Activated CD4-positive, alpha-beta T cell treated with anti-CD3 and anti-CD28 coated beads, Interleukin-2, Interleukin-4, amounts not matched to agents 100 ng/mL and 50 ng/mL, durations not matched to agents 16 hours and 8 hours (primary cell): ENCODE measurements around the gene MSH5.
"Not testable (repeated sequence)": the region's sequence is repeated elsewhere in the genome, so short reads cannot be mapped to it uniquely, and the experiment has no call there.

Source experiments
- DNase-seq: peaks from one replicate; pipeline ENCODE4 v3.0.0-alpha.2; 2020; ENCODE audit warnings: low spot score

MSH5 gene

GRCh38 chr6:31778999-31779885 is 39.4 kb downstream of the MSH5 start:
- DNase-seq: no peak

DNA sequence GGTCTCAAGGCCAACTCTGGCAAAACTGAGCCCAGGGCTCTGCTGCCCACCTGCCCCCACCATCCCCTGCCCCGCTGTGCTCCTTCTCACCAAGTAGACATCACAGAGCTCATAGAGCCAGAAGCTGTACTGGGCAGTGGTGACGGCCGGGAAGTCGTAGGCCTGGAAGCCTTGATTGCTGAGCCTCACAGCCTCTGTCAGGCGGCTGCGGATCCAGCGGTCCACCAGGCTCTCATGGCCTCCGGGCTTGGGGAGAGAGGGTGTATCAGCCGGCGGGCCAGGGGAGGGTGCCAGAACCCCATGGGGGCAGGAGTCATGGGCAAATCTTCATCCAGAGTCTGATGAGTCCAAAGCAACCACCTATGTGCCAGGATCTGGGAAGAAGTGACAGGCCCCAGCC is 40.1 kb downstream of the MSH5 start:
- DNase-seq: no peak

- no peak for DNase-seq
These were observed 40.9 kb downstream of the MSH5 start for GRCh38 chr6:31780507-31781243.

DNA sequence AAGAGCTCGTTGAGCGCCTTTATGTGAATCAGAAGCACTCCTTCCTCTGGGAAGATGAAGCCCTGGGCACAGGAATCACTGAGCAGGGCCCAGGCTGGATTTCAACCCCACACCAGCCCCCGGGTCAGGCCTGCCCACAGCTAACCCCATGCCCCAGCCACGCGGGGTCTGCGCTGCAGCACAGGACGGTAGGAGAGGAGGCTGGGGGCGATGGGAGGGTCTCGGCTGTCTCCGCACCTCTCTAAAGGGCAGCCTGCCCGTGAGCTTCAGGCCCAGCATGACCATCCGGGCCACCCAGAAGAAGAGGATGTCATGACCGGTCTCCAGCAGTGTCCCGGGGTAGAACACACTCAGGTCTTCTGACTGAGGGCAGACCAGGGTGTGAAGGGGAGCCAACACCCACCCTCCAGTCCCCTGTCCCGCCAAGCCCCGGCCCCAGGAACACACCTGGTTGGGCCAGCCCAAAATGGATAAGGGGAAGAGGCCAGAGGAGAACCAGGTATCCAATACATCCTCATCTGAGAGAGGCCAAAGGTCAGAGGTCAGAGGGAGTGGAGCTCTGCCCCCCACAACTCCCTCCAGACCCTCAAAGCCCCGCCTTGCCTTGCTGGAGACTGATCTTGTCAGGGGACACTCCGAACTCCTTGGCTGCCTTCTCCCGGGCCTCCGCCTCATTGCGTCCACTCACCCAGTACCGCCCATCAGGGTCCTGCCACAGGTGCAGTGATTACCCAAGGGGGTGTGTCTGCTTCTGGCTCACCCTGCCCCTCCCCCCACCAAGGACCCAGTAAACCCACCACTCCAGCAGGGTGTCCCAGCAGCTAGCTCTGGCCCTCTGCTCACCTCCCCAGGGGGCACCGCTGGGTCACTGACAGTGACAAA is 41.7 kb downstream of the MSH5 start:
- no peak for DNase-seq

DNA sequence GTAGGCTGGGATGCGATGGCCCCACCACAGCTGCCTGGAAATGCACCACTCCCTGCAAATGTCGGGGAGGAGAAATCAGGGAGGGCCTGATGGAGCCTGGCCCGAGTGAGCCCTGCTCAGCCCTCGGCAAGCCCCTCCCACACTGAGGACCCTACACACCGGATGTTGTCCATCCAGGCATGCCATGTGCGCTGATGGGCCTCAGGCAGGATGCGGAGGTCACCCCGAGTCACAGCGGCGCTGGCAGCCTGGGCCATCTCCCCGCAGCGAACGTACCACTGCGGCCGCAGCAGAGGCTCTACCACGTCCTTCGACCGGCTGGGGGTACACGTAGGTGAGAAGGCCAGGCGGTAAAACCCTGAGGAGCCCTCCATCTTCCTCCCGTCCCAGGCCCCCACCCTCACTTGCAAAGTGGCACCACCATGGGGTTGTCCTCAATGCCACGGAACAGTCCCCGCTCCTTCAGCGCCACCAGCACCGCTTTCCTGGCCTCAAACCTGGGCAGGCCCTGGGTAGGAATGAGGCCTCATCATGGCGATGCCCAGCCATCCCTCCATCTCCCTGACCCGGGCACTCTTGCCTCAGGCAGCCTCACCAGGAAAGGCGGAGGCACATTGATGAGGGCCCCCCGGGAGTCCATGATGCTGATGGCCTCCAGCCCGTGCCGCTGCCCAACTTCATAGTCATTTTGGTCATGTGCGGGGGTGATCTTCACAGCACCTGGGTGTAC is 42.5 kb downstream of the MSH5 start:
- DNase-seq: no peak

GRCh38 chr6:31784098-31784925 is 44.5 kb downstream of the MSH5 start:
- DNase-seq: no peak

GRCh38 chr6:31785475-31785874 is 45.7 kb downstream of the MSH5 start:
- no peak for DNase-seq

DNA sequence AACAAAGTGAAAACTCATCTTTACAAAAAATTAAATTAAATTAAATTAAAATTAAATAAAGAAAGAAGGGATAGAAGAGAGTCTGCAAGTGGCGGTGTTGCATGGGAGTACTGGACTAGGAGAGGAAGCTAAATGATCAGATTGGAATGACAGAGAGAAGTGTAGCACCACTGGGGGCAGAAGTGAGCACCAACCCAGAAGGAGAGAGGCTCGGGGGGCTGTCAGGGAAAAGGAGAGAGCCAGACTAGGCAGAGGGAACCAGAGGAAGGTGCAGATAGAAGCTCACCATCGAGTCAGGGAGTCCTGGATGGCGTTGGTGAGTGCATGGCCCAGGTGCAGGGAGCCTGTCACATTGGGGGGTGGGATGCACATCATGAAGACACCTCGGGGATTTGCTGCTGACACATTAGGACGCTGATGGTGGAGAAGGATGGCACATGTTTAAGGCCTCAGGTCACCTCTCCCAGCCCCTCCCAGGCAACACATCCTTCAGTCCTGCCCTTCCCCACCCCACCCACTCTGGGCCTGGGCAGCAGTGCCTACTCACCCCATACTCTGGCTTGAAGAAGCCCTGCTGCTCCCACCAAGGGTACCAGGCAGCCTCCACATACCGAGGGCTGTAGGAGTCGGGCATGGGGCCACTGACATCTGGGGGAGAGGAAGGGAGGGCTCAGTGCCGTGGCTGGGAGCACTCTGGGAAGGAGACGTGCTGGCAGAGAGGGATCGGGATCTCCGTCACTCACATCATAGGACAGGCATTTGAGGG is 51.7 kb downstream of the MSH5 start:
- peak; percentile 49 for DNase-seq

DNA sequence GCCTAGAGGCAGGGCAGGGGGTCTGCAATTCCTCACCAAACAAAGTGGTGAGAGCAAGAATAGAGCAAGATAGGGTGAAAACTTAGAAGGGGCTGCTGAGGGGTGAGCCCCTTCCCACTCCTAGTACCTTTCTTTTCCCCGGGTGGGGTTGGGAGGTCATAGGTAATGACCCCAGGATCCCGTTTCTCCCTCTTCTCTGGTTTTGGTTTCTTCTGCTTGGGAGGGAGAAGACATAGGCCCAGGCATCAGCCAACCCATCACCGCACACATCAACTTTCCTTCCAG is 52.2 kb downstream of the MSH5 start:
- no peak for DNase-seq

DNA sequence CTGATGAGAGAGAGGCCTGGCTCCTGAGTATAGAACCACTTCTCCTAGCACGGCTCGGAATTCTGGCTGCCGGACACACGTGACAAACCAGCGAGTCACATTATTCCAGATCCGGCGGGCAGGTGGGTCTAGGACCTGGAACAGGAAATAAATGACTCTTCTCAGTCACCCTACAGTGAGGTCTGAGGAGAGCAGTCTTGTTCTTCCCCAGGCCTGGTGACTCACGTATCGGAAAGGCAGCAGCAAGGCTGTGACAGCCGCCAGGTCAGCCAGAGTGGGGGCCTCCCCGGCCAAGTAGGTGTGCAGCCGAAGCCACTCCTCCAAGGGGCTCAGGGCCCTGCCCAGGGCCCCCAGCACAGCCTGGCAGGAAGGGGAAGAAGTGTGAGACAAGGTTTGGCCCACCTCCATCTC is 53.0 kb downstream of the MSH5 start:
- no peak for DNase-seq

DNA sequence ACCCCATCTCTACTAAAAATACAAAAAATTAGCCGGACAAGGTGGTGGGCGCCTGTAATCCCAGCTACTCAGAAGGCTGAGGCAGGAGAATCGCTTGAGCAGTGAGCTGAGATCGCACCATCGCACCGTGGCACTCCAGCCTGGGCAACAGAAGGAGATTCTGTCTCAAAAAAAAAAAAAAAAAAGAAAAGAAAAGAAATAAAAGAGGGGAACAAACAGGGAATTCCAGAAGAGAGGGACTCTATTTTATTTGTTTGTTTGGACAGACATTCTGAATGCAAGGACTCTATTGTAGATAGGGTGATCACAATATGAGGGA is 54.1 kb downstream of the MSH5 start:
- not testable (repeated sequence) for DNase-seq

GRCh38 chr6:31794294-31794865 is 54.6 kb downstream of the MSH5 start:
- peak; percentile 28 for DNase-seq

GRCh38 chr6:31794866-31795615 is 55.2 kb downstream of the MSH5 start:
- no peak for DNase-seq

- peak; percentile 89 for DNase-seq
These were observed 56.0 kb downstream of the MSH5 start, which contains the start of gene VARS1 for GRCh38 chr6:31795616-31796298. Gene VARS1 (minus strand): TSS chr6:31795752. CDS start chr6:31795217, 535 bp downstream.

GRCh38 chr6:31796993-31797385 is 57.2 kb downstream of the MSH5 start:
- DNase-seq: no peak

GRCh38 chr6:31797588-31797987 is 57.8 kb downstream of the MSH5 start:
- DNase-seq: peak; percentile 56

GRCh38 chr6:31799781-31800180 is 60.0 kb downstream of the MSH5 start:
- DNase-seq: no peak
